HG02885 (cell line): ENCODE data around the gene PEX13.
"Not testable (repeated sequence)": the region's sequence is repeated elsewhere in the genome, so short reads cannot be mapped to it uniquely, and the experiment has no call there.

Experiments
- ATAC-seq: cut with Tn5 transposase; IDR thresholded peaks from one replicate; pipeline ENCODE4 v1.9.1; 2021; ENCODE audit warnings: mild to moderate bottlenecking; ENCODE audit not compliant: unreplicated experiment, poor library complexity

Gene PEX13

GRCh38 chr2:61017556-61018317 lies at the start of gene PEX13, which contains the start of gene PUS10:
Gene PEX13 (plus strand): TSS chr2:61017720. CDS start chr2:61017760, 40 bp downstream.
Gene PUS10 (minus strand): TSS chr2:61018255. CDS start chr2:61011890, 6,365 bp downstream.
- peak; percentile 81 for ATAC-seq

- peak; percentile 2 for ATAC-seq
Measured at GRCh38 chr2:60972889-60973656, 44.4 kb upstream of the PEX13 start.

GRCh38 chr2:60973705-60974104 lies 43.8 kb upstream of the PEX13 start:
- no peak for ATAC-seq

GRCh38 chr2:60974652-60975051 lies 42.9 kb upstream of the PEX13 start:
- ATAC-seq = no peak

GRCh38 chr2:60976256-60976850 lies 41.2 kb upstream of the PEX13 start:
- ATAC-seq = no peak

- ATAC-seq = peak; percentile 68
Measured at GRCh38 chr2:60976875-60977561, 40.5 kb upstream of the PEX13 start.

GRCh38 chr2:60977562-60977895 lies 40.0 kb upstream of the PEX13 start:
- ATAC-seq = no peak

- no peak for ATAC-seq
Measured at GRCh38 chr2:60979231-60979630, 38.3 kb upstream of the PEX13 start.

GRCh38 chr2:60980071-60980815 lies 37.3 kb upstream of the PEX13 start:
- peak; percentile 44 for ATAC-seq

- ATAC-seq = not testable (repeated sequence)
Measured at GRCh38 chr2:60982066-60982465, 35.5 kb upstream of the PEX13 start.

- ATAC-seq = peak; percentile 66
Measured at GRCh38 chr2:60984720-60985119, 32.8 kb upstream of the PEX13 start.

GRCh38 chr2:60987041-60987440 lies 30.5 kb upstream of the PEX13 start:
- ATAC-seq = no peak

GRCh38 chr2:60987656-60988055 lies 29.9 kb upstream of the PEX13 start:
- ATAC-seq = not testable (repeated sequence)

- ATAC-seq = no peak
Measured at GRCh38 chr2:60989259-60989658, 28.3 kb upstream of the PEX13 start.

- no peak for ATAC-seq
Measured at GRCh38 chr2:60991644-60992043, 25.9 kb upstream of the PEX13 start.

GRCh38 chr2:60992985-60993392 lies 24.5 kb upstream of the PEX13 start:
- ATAC-seq = peak; percentile 98

- no peak for ATAC-seq
Measured at GRCh38 chr2:60994131-60994530, 23.4 kb upstream of the PEX13 start.

- ATAC-seq = no peak
Measured at GRCh38 chr2:60998628-60999545, 18.6 kb upstream of the PEX13 start.

GRCh38 chr2:61005736-61006135 lies 11.8 kb upstream of the PEX13 start:
- no peak for ATAC-seq
